A549 (cell line): ENCODE results near the gene GUCY1A2. TPM values are rescaled to one million over a fixed set of nuclear protein-coding genes. Genes with fewer than 3 reads are reported as not detected.

Experiments used
- ATAC-seq, 2 experiments: fragments of 200-7000 bp in 1 of 2; fragments of >200 bp in 1 of 2; cut with Nextera tagmentation in 1 of 2; cut with Tn5 transposase in 1 of 2; 3 replicates each; pipeline versions ENCODE4 v1.8.0 to v1.9.1; 2018 to 2020; ENCODE audit warnings: mild to moderate bottlenecking in 1 of 2, moderate library complexity in 1 of 2
- CTCF ChIA-PET: fragments of 300-600 bp; sonication (Branson Sonifier 250); formaldehyde crosslinking; extraction: SDS; loops from one replicate; lab custom pipeline; 2021; ENCODE audit warnings: antibody characterized with exemption, inconsistent platforms; lab: Yijun Ruan, JAX
- POLR2A ChIA-PET: fragments of 350-600 bp; formaldehyde crosslinking; extraction: SDS; loops from one replicate; lab custom pipeline; 2021; ENCODE audit warnings: antibody characterized with exemption, inconsistent platforms; lab: Yijun Ruan, JAX
- DNase-seq, 2 experiments: peaks; one replicate each; pipeline versions ENCODE4 v3.0.0 to v3.0.0-alpha.2; 2011 to 2016; ENCODE audit warnings: low read depth in 1 of 2, low spot score in 1 of 2
- FAIRE-seq: peaks from 2 replicates; lab custom pipeline; 2011; peaks lifted over from hg19 to GRCh38; lab: Jason Lieb, UNC
- H3K27ac ChIP-seq, 2 experiments: fragments of >200 bp; sonication (Bioruptor Twin); formaldehyde crosslinking; 3 replicates each; pipeline ENCODE4 v1.5.1; 2016 to 2017
- H3K4me1 ChIP-seq: fragments of >200 bp; sonication (Bioruptor Twin); formaldehyde crosslinking; 3 replicates; pipeline ENCODE4 v1.6.1; 2016
- H3K4me2 ChIP-seq: fragments of >200 bp; sonication (Bioruptor Twin); formaldehyde crosslinking; 3 replicates; pipeline ENCODE4 v1.6.1; 2016
- H3K4me3 ChIP-seq: fragments of >200 bp; sonication (Bioruptor Twin); formaldehyde crosslinking; 3 replicates; pipeline ENCODE4 v1.5.1; 2016
- H3K9me3 ChIP-seq: fragments of >200 bp; sonication (Bioruptor Twin); formaldehyde crosslinking; 3 replicates; pipeline ENCODE4 v1.6.1; 2016
- BHLHE40 ChIP-seq: IDR thresholded peaks from 2 replicates; pipeline ENCODE4 v1.6.1; 2012; ENCODE audit warnings: low read depth, low read length, inconsistent platforms
- CBX8 ChIP-seq: fragments of 200-600 bp; sonication (generic); IDR thresholded peaks from 2 replicates; pipeline ENCODE4 v1.6.1; 2016
- CEBPB ChIP-seq, 2 experiments: fragments of >200 bp in 1 of 2; sonication (Bioruptor Twin) in 1 of 2; formaldehyde crosslinking in 1 of 2; IDR thresholded peaks; 2 replicates each; pipeline ENCODE4 v1.6.1; 2012 to 2016
- CHD2 ChIP-seq: fragments of 150-350 bp; IDR thresholded peaks from 2 replicates; pipeline ENCODE4 v1.6.1; 2014; ENCODE audit warnings: low read length; ENCODE audit not compliant: partially characterized antibody
- EHF ChIP-seq: fragments of 250-450 bp; sonication (Bioruptor Pico); IDR thresholded peaks from 2 replicates; pipeline ENCODE4 v1.5.0; 2020; ENCODE audit warnings: mild to moderate bottlenecking
- HEYL ChIP-seq: fragments of 250-450 bp; sonication (Bioruptor Pico); IDR thresholded peaks from 2 replicates; pipeline ENCODE4 v1.8.0; 2021; ENCODE audit warnings: mild to moderate bottlenecking, moderate library complexity
- HOXA7 ChIP-seq: fragments of 250-450 bp; sonication (Bioruptor Pico); IDR thresholded peaks from 2 replicates; pipeline ENCODE4 v1.5.0; 2020; ENCODE audit warnings: mild to moderate bottlenecking, moderate library complexity
- HOXB5 ChIP-seq: fragments of 250-450 bp; sonication (Bioruptor Pico); IDR thresholded peaks from 2 replicates; pipeline ENCODE4 v1.5.0; 2020; ENCODE audit warnings: mild to moderate bottlenecking, moderate library complexity
- JUN ChIP-seq, 2 experiments: fragments of >200 bp; sonication (Bioruptor Twin); formaldehyde crosslinking; IDR thresholded peaks; 2 replicates in 1 of 2; 3 replicates in 1 of 2; pipeline ENCODE4 v1.6.1; 2016 to 2017
- JUNB ChIP-seq: fragments of >200 bp; sonication (Bioruptor Twin); formaldehyde crosslinking; IDR thresholded peaks from 2 replicates; pipeline ENCODE4 v1.6.1; 2016
- KDM1A ChIP-seq: fragments of 200-600 bp; sonication (generic); IDR thresholded peaks from 2 replicates; pipeline ENCODE4 v1.6.1; 2016; ENCODE audit warnings: low read depth, mild to moderate bottlenecking
- MAFK ChIP-seq: fragments of 450-650 bp; IDR thresholded peaks from 2 replicates; pipeline ENCODE4 v1.6.1; 2014; ENCODE audit not compliant: partially characterized antibody
- MYC ChIP-seq: IDR thresholded peaks from 2 replicates; pipeline ENCODE4 v1.6.1; 2012; ENCODE audit warnings: mild to moderate bottlenecking, inconsistent platforms, low read length, improper control_type of control experiment, borderline replicate concordance
- NFE2L2 ChIP-seq: fragments of 150-350 bp; conservative IDR thresholded peaks from 2 replicates; pipeline ENCODE4 v1.6.1; 2014; ENCODE audit warnings: low read length
- NR3C1 ChIP-seq: fragments of >200 bp; sonication (Bioruptor Twin); formaldehyde crosslinking; IDR thresholded peaks from 3 replicates; pipeline ENCODE4 v1.6.1; 2017
- PHF8 ChIP-seq: fragments of 200-600 bp; sonication (generic); IDR thresholded peaks from 2 replicates; pipeline ENCODE4 v1.6.1; 2016; ENCODE audit warnings: low read depth, mild to moderate bottlenecking, antibody characterized with exemption, moderate library complexity, borderline replicate concordance
- RAD21 ChIP-seq, 2 experiments: fragments of >200 bp in 1 of 2; sonication (Bioruptor Twin) in 1 of 2; formaldehyde crosslinking in 1 of 2; IDR thresholded peaks in 1 of 2; conservative IDR thresholded peaks in 1 of 2; 2 replicates in 1 of 2; 3 replicates in 1 of 2; pipeline ENCODE4 v1.6.1; 2012 to 2018; ENCODE audit warnings: inconsistent platforms in 1 of 2
- RCOR1 ChIP-seq: fragments of 150-350 bp; IDR thresholded peaks from 2 replicates; pipeline ENCODE4 v1.6.1; 2014; ENCODE audit warnings: antibody characterized with exemption, low read length, low read depth
- RFX5 ChIP-seq: fragments of 450-650 bp; IDR thresholded peaks from 2 replicates; pipeline ENCODE4 v1.7.1; 2014; ENCODE audit warnings: antibody characterized with exemption, mild to moderate bottlenecking, moderate library complexity
- SREBF2 ChIP-seq: fragments of 450-650 bp; IDR thresholded peaks from 2 replicates; pipeline ENCODE4 v1.6.1; 2014; ENCODE audit warnings: mild to moderate bottlenecking, moderate library complexity
- WGBS: methylation state at CpG from one replicate; pipeline ENCODE4 v1.1.6; 2017; ENCODE audit errors: missing lambda C conversion rate; 5-methylcytosine and 5-hydroxymethylcytosine counted together
- polyA plus RNA-seq, 4 experiments: library from polyadenylated mRNA; depleted of rRNA in 3 of 4; stranded (reverse); fragments of >200 nt; fragmentation: RNase III in 1 of 4; extraction: RNeasy Plus Mini Kit Qiagen cat#74134 plus additional on column Dnase treatment in 1 of 4; gene quantifications; 2 replicates in 3 of 4; 3 replicates in 1 of 4; pipeline ENCODE4 v1.2.3, GENCODE V29; 2011 to 2017
- TF ChIP-seq, protein P1 (sequence below): IDR thresholded peaks from 2 replicates; pipeline ENCODE4 v1.6.1; 2012; ENCODE audit warnings: low read depth, borderline replicate concordance
- TF ChIP-seq, protein P2 (sequence below): fragments of >200 bp; sonication (Bioruptor Twin); formaldehyde crosslinking; IDR thresholded peaks from 2 replicates; pipeline ENCODE4 v1.6.1; 2016
- TF ChIP-seq, protein P3 (sequence below): fragments of 250-450 bp; sonication (Bioruptor Pico); IDR thresholded peaks from 2 replicates; pipeline ENCODE4 v1.5.0; 2021; ENCODE audit warnings: mild to moderate bottlenecking, moderate library complexity, borderline replicate concordance
- TF ChIP-seq, protein P4 (sequence below): fragments of 450-650 bp; IDR thresholded peaks from 2 replicates; pipeline ENCODE4 v1.6.1; 2014; ENCODE audit warnings: antibody characterized with exemption

GUCY1A2 gene
- polyA plus RNA-seq, 2 of the 4 experiments (the other 2 are of a cell fraction): 0.12 to 0.16 TPM

DNA sequence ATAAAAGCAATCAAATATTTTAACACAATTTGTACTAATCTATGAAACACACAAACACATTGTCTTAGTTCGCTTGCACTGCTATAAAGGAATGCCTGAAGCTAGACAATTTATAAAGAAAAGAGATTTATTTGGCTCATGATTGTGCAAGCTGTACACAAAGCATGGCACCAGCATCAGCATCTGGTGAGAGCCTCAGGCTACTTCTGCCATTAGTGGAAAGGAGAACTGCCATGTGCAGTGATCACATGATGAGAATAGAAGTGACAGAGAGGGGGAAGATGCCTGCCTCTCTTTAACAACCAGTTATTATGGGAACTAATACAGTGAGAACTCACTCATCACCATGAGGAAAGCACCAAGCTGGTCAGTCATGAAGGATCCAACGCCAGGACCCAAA, 105.1 kb downstream of the GUCY1A2 start:
- CTCF ChIA-PET: no interaction called here

DNA sequence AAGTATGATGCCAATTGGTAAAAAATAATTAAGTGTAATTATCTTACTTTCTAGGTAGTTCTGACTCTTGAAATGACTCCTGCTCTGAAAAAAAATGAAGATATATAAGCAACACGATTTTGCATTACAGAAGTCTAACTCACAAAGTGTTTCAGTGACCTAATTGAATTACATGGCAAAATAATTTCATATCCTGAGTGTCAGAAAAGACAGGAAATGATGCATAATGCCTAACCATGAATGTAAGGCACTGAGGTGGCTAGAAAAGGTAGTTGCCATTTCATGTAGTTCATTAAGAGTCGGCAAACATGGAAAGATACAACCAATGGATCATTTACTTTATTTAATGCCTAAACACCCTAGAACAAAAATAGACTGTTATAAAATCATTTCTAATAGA, 113.5 kb downstream of the GUCY1A2 start:
- no peaks in the 10 kb centered on the region for H3K9me3 ChIP-seq
- H3K4me3 ChIP-seq: no peak overlapping the region
- ATAC-seq (no peak), DNase-seq (no peak), FAIRE-seq (no peak)
- 47% methylated on average over 2 of the region's 2 CpGs for WGBS
- H3K4me2 ChIP-seq: no peak overlapping the region
- no peak overlapping the region for H3K27ac ChIP-seq
- CTCF ChIA-PET: no interaction called here
- POLR2A ChIA-PET: no interaction called here
- H3K4me1 ChIP-seq: no peaks in the 10 kb centered on the region
- no peak for TF ChIP-seq NFE2L2
- TF ChIP-seq RFX5: no peak
- no peak for TF ChIP-seq CEBPB (IDR thresholded peaks at IDR 0.05)
- TF ChIP-seq HOXB5 (CRISPR knock-in tag): no peak
- TF ChIP-seq HEYL (CRISPR knock-in tag): no peak
- TF ChIP-seq RAD21 (conservative IDR thresholded peaks at IDR 0.05 in 1 of 2, IDR thresholded peaks at IDR 0.05 in 1 of 2): no peak
- no peak for TF ChIP-seq HOXA7
- TF ChIP-seq JUNB: no peak
- TF ChIP-seq NR3C1: no peak
- TF ChIP-seq, protein P1, sequence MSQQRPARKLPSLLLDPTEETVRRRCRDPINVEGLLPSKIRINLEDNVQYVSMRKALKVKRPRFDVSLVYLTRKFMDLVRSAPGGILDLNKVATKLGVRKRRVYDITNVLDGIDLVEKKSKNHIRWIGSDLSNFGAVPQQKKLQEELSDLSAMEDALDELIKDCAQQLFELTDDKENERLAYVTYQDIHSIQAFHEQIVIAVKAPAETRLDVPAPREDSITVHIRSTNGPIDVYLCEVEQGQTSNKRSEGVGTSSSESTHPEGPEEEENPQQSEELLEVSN: no peak
- no peak for TF ChIP-seq PHF8
- no peak for TF ChIP-seq RCOR1
- TF ChIP-seq CHD2: no peak
- no peak for TF ChIP-seq EHF (CRISPR knock-in tag)
- TF ChIP-seq CBX8: no peak
- TF ChIP-seq, protein P2, sequence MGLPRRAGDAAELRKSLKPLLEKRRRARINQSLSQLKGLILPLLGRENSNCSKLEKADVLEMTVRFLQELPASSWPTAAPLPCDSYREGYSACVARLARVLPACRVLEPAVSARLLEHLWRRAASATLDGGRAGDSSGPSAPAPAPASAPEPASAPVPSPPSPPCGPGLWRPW: no peak
- TF ChIP-seq JUN (IDR thresholded peaks at IDR 0.05): no peak
- no peak for TF ChIP-seq KDM1A
- TF ChIP-seq MYC: no peak

More for the DNA sequence above, 105.1 kb downstream of the GUCY1A2 start:
- POLR2A ChIA-PET: no interaction called here
- no peaks in the 10 kb centered on the region for H3K4me1 ChIP-seq
- TF ChIP-seq, protein P2: no peak
- TF ChIP-seq MAFK (no peak), HEYL (CRISPR knock-in tag) (no peak)
- DNase-seq (no peak), ATAC-seq (no peak), FAIRE-seq (no peak)
- H3K27ac ChIP-seq: no peak overlapping the region
- H3K4me2 ChIP-seq: no peak overlapping the region
- 10% methylated on average over 1 of the region's 2 CpGs for WGBS
- no peaks in the 10 kb centered on the region for H3K9me3 ChIP-seq
- H3K4me3 ChIP-seq: no peak overlapping the region

DNA sequence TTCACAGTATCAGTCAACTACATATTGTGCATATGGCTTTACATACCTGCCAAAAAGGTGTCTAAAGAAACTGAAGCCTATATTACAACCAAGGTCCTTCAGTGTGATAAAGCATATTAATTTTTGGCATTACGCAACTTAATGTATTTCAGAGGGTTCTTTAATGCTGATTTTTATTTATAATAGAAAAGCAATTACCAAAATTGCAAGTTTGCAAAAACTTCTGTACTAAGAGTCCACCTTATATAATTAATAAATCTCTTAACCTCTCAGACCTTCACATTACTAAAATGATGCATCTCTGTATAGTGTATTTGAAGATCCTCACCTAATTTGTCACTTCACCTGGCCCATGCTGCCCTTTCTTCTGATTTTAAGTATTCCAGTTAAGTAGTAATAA, 128.6 kb downstream of the GUCY1A2 start:
- ChIA-PET POLR2A (no interaction called here), CTCF (no interaction called here)
- no peak for ATAC-seq
- no peak overlapping the region for H3K4me2 ChIP-seq
- H3K27ac ChIP-seq: no peak overlapping the region
- H3K4me1 ChIP-seq: no peaks in the 10 kb centered on the region
- no peaks in the 10 kb centered on the region for H3K9me3 ChIP-seq
- no peak overlapping the region for H3K4me3 ChIP-seq
- no peak for DNase-seq
- WGBS: 74% methylated on average over 1 of the region's 1 CpG
- no peak for FAIRE-seq
- TF ChIP-seq, protein P3, sequence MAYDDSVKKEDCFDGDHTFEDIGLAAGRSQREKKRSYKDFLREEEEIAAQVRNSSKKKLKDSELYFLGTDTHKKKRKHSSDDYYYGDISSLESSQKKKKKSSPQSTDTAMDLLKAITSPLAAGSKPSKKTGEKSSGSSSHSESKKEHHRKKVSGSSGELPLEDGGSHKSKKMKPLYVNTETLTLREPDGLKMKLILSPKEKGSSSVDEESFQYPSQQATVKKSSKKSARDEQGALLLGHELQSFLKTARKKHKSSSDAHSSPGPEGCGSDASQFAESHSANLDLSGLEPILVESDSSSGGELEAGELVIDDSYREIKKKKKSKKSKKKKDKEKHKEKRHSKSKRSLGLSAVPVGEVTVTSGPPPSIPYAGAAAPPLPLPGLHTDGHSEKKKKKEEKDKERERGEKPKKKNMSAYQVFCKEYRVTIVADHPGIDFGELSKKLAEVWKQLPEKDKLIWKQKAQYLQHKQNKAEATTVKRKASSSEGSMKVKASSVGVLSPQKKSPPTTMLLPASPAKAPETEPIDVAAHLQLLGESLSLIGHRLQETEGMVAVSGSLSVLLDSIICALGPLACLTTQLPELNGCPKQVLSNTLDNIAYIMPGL (CRISPR knock-in tag): no peak
- TF ChIP-seq SREBF2: no peak
- TF ChIP-seq HOXB5 (CRISPR knock-in tag): no peak
- no peak for TF ChIP-seq NR3C1
- TF ChIP-seq, protein P4, sequence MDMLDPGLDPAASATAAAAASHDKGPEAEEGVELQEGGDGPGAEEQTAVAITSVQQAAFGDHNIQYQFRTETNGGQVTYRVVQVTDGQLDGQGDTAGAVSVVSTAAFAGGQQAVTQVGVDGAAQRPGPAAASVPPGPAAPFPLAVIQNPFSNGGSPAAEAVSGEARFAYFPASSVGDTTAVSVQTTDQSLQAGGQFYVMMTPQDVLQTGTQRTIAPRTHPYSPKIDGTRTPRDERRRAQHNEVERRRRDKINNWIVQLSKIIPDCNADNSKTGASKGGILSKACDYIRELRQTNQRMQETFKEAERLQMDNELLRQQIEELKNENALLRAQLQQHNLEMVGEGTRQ: no peak
- no peak for TF ChIP-seq BHLHE40
